Kasumi-1 (cell line): ENCODE measurements around the gene SCN9A.
"Not testable (repeated sequence)": the region's sequence is repeated elsewhere in the genome, so short reads cannot be mapped to it uniquely, and the experiment has no call there.

Source experiments
- DNase-seq, 2 experiments: peaks; one replicate each; lab custom pipeline; 2025; lab: John Stamatoyannopoulos, UW

The SCN9A gene

DNA sequence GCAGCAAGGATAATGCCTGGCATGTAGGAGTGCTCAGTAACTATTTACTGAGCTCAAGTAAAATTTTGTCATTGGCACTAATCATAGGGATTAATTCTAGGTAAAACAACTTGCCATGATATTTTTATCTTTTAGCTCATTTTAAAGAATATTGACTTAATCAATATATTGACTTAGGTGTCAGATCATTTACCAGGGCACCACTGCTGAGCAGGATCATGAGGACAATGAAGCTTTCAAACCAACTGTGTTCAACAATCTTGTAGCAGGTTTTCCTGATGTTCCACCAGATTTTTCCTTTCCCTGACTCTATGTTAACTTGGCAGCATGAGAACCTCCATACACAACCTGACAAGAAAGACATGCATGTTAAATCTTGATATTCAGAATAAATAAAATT, 133.4 kb downstream of the SCN9A start:
- DNase-seq: no peak

DNA sequence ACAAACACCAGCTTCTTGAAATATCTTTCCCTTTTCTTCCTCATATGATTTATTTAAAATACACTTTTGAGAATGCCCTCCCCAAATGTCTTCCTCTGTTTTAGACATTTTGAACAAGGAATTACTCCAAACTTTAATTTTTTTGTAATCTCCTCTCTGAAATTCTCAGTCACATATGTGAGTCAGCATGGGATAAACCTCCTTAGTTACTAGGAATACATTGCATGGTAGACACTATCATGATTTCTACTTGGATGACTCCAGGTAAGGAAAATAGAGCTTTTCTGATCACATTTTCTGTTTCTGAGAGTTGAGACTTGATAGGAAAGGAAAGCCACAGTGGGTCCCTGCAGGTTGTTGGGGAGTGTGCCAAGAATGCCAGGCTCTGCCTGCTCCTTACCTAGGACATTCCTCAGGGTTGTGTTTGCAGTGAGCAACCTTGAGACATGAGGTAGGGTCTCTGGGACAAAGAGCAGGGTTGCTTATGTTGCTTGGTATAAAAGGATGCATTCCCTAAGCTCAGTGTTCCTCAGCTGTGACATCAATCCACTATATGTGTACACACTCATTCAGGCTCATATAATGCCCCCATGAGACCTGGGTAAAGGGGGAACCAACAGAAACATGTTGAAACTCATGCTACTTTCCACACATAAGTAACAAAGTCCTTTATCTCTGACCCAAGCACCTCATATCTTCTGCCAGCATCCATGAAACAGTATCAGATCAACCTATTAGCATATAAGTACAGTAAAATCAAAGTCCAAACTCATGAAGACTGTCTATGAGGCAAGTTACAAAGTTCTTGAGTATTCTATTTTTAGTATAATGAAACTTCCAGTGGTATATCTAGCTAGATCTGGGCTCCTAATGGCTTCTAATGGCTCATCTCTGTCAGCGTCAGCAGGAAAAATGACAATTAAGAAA, 135.1 kb downstream of the SCN9A start:
- DNase-seq: no peak

DNA sequence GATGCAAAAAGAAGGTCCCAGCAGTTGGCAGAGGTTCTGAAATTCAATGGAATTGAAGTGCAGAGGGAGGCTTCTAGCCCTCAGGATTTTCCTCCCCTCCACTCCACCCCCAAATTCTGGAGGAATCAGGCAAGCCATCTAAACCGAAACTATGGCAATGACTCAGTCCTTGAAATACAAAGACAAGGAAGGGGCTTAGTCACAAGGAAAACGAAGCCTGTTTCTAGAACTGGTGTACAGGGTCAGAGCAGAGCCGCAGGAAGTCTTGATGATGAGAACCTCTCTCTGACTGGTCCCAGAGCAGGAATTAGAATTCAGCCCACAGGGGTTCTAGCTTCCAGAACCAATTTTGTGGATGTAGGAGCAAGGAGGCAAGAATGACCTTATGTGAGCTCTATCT, 136.2 kb downstream of the SCN9A start:
- DNase-seq: no peak

DNA sequence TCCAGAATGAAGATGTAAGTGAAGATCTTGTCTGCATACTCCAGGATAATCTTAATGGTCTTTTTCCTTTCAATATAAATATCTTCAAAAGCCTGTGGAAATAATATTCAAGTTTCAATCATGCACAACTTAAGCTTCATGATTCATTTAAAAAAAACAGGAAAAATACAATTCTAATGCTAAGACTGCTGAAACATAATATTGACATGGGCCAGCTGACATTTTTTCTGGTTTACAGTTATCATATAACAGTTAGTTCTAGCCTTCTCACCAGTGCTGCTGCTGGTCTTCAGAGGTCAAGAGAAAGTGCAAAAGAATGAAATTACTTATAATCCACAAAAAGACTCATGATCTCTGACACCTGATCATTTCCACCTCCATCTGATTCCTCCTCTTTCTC, 137.6 kb downstream of the SCN9A start:
- no peak for DNase-seq

DNA sequence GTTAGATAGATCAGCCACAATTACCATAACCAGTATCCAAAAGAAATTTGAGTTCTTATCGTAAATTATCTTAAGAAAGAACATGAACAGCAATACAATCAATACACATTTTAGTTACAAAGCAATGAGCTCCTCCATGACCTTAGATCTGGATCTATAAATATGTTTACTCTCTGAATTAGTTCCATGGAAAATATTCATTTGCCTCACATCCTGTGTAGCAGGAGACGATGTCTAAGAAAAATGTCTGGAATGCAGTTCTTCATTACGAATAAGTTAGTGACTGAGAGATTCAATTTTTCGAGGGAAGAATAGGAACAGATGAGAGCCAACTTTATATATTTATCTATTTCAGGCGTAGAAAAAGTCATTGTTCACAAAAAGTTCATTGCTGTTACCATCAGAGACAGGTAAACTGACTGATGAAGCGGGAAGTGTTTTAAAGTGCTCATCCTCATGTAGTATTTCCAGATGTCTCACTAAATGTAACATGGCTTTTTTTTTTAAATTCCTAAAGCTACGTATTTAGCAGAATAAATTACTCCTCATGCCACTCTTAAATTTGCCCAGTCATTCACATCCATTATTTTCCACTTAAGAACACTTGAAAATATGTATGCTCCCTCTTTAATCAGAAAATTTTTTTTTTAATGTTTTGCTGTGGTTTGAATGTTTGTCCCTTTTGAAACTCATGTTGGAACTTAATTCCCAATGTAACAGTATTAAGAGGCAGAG, 141.5 kb downstream of the SCN9A start:
- DNase-seq: no peak

DNA sequence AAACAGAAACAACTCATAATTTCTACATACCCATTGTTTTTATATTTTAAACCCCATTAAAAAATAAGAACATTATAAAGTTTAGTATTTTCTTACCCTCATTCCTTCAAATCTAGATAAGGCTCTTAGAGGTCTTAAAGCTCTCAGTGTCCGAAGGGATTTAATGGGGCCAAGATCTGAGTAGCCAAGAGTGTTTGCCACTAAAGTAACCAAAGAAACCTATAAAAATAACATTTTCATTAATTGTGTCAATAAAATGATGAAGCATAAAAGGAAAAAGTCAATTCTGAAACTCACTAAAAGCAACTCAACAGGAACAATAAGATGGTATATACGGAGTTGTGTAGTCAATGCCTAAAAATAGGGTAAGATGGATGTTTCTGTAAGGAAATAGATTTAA, 142.5 kb downstream of the SCN9A start:
- DNase-seq: no peak

DNA sequence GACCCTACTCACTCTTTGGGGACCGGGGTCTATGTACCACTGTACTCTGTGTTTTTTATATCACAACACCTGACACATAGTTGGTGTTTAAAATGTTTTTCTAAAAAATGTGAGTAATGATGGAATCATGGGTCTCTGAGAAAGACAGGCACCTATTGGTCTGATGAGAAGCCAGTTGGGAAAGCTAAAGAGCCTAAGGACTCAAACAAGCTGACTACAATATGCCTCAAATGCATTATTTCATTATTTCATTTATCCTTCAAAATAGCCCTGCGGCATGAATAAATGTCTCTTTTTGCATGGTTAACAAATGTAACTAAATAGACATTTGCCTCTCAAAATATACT, 145.0 kb downstream of the SCN9A start:
- no peak for DNase-seq

DNA sequence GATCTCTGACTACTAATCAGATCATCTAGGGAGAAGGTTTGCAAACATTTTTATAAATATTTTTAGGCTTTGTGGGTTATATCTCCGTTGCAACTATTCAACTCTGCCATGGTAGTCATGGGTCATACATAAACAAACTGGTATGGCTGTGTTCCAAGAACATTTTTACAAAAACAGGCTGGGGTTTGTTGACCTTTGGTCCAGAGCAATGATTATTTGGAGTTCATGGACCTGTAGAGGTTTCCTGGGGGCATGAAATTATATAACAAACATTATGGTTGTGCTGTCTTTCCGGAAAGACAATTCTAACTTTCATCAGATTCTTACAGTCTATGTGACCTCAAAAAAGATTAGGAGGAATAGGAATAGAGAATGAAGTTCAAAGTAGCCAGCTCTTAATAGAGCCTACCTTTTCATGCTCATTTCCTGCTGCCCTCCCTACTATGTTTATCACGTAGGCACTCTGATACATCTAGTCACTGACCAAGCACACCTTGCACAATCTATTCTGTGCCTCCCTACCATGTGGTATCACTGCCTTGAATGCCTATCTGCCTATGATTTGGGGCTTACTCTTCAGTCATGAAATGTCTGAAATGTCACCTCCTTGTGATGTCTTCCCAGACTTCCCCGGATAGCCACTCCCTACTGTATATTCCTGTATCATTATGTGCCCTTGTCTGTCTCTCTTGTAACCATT, 145.6 kb downstream of the SCN9A start:
- DNase-seq: no peak

DNA sequence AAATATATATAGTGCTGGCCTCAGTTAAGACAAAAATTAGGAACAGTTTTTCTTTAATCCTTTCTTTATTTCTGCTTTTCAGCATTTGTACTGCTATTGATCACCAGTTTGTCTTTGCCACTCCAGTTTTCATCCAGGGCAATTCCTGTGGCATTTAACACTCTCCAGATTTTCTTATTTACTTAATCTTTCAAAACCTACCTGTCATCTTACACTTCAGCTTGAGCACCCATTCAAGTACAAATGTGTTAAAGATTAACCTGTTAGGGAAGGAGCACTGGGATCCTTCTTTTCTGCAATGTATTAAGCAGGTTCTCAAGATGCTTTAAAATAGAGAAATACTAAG, 146.1 kb downstream of the SCN9A start:
- DNase-seq: no peak

DNA sequence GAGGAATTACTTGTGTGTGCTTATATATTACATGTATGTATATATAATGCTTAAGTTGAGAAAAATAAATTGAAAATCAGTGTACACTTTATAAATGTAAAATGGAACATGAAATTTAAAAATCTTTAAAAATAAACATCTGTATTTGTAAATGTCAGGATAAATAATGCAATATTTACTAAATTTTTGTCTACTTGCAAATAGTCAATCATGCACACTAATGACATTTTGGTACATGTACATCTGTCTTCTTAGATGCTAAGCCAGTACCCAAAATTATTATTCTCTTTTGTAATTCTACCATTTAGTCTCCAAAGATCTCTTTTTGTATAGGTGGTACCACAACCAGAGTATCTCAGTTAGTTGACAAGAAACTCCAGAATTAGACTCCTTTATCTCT, 151.5 kb downstream of the SCN9A start:
- no peak for DNase-seq

DNA sequence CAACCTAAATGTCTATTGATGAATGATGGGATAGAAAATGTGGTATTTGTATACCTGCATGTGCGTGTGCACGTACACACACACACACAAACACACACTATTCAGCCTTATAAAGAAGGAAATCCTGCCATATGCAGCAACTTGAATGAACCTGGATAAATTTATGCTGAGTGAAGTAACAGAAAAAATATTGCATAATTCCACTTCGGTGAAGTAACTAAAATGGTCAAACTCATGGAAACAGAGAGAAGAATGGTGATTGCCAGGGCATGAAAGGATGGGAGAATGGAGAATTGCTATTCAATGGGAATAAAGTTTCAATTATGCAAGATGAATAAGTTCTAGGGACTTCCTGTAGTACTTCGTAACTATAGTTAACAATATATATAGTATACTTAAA, 152.4 kb downstream of the SCN9A start:
- DNase-seq: no peak

DNA sequence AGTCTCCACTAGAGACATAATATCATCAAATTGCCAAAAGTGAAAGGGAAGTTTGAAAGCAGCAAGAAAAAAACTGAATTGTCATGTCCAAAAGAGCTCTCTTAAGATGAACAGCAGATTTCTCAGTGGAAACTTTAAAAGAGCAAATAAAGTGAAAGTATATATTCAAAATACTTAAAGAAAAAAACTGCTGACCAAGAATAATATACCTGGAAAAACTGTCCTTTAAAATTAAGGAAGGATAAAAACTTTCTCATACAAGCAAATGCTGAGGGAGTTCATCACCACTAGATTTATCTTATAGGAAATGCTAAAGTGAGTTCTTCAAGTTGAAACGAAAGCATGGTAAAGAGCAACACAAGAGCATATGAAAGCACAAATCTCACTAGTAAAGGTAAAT, 164.7 kb downstream of the SCN9A start:
- no peak for DNase-seq

DNA sequence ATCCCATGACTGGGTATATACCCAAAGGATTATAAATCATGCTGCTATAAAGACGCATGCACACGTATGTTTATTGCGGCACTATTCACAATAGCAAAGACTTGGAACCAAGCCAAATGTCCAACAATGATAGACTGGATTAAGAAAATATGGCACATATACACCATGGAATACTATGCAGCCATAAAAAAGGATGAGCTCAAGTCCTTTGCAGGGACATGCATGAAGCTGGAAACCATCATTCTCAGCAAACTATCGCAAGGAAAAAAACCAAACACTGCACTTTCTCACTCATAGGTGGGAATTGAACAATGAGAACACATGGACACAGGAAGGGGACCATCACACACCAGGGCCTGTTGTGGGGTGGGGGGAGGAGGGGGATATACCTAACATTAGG, 165.8 kb downstream of the SCN9A start:
- DNase-seq: not testable (repeated sequence)

DNA sequence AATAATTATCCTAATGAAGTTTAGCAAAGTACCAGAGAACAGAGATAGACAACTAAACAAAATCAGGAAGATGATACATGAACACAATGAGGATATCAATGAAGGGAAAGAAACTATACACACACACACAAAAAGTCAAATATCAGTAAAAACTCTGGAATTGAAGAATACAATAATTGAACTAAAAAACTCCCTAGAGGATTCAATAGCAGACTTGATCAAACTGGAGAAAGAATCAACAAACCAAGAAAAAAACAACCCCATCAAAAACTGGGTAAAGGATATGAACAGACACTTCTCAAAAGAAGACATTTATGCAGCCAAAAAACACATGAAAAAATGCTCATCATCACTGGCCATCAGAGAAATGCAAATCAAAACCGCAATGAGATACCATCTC, 166.4 kb downstream of the SCN9A start:
- not testable (repeated sequence) for DNase-seq

DNA sequence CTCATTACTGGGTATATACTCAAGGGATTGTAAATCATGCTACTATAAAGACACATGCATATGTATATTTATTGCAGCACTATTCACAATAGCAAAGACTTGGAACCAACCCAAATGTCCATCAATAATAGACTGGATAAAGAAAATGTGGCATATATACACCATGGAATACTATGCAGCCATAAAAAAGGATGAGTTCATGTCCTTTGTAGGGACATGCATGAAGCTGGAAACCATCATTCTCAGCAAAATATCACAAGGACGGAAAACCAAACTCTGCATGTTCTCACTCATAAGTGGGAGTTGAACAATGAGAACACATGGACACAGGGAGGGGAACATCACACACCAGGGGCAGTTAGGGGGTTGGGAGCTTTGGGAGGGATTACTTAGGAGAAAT, 169.6 kb downstream of the SCN9A start:
- not testable (repeated sequence) for DNase-seq

DNA sequence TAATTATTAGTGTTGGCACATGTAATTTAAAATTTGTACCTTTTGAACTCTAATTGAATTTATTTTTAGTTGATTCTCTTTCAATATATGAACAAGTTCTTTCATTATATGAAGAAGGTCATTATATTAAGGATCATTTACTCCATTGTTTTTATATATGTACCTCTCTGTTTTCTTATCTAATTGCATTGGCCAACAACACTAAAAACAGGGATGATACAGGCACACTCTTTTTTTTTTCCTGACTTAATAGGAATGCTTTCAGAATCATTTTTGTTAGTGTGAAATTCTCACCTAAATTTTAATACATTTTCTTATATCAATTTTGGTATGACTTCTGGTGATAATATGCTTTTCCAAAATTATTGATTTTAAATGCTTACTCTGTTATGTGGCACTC, 173.0 kb downstream of the SCN9A start:
- no peak for DNase-seq

DNA sequence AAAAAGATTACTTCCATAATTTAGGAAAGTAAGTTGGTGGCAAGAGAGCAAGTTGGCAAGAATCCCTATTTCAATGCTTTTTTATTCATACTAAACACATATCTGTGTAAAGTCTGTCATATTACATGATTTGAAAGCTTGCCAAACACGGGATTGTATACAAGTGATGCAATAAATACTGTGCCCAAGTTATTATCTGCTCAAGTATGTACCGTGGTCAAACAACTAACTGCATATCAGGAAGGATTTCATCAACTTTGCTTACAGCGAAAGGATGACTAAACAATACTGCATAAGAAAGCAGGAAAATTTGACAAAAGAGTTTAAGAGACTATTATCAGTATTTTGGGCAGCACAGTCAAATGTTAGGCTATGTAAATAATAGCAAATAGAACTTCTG, 178.3 kb downstream of the SCN9A start:
- DNase-seq: no peak

DNA sequence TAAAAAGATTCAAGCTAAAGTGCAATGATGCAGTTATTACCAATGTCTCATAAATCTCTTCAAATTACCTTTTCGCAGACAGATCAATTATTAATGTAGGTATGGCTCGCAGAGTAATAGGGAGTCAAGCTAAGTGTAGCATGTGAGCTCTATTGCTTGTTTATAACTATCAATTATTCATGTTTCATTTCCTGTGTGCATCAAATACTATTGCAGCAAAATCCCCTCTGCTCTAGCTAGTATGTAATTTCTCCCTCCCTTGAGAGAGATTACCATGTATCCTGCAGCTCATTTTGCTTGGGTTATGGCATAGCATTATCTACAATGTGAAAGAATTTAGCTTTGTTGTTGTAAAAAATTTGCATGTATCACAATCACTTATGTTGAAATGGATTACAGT, 182.3 kb downstream of the SCN9A start:
- DNase-seq: no peak

DNA sequence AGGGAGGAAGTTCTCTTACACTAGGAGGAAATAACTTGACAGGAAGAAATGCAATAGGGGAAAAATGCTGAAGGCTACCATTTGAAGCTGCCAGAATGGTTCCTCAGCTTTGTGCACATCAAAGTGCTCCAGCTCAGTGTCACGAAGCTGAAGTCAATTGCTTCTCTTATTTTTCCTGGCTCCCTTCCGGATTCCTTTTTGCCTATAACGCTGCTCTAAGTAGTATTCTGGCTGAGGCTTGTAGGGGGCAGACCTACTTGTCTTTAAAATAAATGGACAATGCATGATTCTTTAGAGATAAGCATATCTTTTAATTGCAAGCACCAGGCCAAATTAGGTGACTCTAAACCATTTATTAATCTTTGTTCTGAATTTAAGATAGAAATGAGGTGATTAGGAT, 187.7 kb downstream of the SCN9A start:
- no peak for DNase-seq

DNA sequence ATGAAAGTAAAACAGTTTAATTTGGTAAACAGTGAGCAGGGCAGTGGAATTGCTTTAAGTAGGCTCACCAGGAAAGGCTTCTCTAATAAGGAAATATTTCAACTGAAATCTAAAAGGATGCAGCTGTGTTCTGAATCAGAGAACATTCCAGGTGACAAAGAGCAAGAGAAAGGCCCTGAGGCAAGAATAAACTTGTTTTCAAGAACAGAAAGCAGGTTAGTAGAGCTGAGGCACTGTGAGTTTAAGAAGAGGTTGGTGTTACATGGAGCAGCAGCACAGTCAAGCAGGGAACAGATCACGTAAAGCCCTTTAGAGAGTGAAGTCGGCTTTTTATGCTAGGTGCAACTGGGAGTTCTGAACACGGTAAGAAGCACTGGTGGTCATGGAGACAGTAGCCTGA, 191.0 kb downstream of the SCN9A start:
- no peak for DNase-seq

DNA sequence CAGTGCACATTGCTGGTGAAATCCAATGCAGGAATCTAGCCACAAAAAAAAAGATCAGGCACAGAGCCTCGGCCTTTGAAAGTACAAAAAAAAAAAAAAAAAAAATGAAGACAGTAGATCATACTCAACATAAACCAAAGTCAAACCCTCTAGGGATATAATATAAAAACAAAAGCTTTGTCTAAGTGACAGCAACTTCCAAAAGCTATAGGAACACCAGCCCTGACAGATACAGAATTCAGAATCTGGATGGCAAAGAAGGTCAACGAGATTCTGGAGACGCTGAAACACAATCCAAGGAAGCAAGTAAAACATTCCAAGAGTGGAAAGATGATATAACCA, 194.0 kb downstream of the SCN9A start:
- DNase-seq: no peak

DNA sequence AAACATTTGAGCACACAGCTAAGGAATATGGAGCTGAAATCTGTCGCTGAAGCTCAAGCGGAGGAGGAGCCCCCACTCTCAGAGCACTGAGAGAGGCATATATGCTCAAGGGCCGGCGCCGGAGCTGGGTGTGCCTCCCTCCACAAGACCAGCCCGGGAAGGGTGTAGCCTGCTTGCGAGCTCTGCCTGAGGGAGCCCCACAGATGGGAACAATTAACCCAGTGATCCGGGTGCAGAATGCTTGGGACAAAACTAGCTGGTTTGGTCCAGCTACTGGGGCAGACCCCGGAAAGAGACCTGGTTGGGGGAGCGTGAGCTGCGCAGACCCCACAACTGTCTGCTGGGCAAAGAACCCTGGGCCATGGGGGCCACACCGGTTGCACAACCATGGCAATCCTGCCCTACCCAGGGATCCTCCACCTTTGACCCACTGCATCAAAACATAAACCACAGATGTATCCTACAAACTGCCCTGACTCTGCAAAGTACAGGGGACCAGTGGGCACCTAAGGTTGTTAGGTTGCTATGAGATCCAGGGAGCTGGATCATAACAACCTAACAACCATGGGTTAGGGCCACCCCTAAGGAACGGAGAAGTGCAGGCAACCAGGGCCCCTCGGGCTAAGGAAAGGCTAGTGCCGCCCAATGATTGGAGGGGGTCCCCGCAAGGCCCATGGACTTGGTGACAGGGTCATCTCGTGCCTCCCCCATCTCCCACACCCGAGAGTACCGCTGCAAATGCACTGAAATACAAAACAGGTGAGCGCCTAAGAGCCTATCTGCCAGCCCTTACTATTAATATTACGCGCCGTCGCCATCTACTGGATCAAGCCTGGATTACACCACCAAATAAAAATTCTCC, 194.6 kb downstream of the SCN9A start:
- DNase-seq: peak; percentile 77 to 86
